Common myeloid progenitor, CD34-positive (primary cell): ENCODE data around the gene ARHGEF28.

ENCODE experiments used
- CTCF ChIA-PET: fragments of 350-600 bp; sonication (Branson Sonifier 250); formaldehyde crosslinking; loops from one replicate; lab custom pipeline; 2021; ENCODE audit warnings: antibody characterized with exemption; lab: Charles Lee
- POLR2A ChIA-PET: fragments of 350-600 bp; sonication (Branson Sonifier 250); formaldehyde crosslinking; loops from one replicate; lab custom pipeline; 2021; ENCODE audit warnings: antibody characterized with exemption; lab: Charles Lee
- DNase-seq, 3 donors: peaks; one replicate each; pipeline versions ENCODE4 v3.0.0 to v3.0.0-alpha.2; 2013
- H3K27ac ChIP-seq, 2 experiments: 1 replicate in 1 of 2; 2 replicates in 1 of 2; pipeline ENCODE4 v1.7.0; 2013; ENCODE audit warnings: inconsistent platforms in 2 of 2, low read length in 2 of 2, mild to moderate bottlenecking in 2 of 2, low read depth in 1 of 2, moderate library complexity in 1 of 2; ENCODE audit not compliant: severe bottlenecking in 2 of 2, insufficient read depth in 1 of 2, poor library complexity in 1 of 2
- H3K27me3 ChIP-seq, 5 experiments: replicated peaks in 2 of 5; 1 replicate in 3 of 5; 2 replicates in 2 of 5; pipeline versions ENCODE4 v1.6.1 to v1.7.0; 2013; ENCODE audit warnings: low read length in 4 of 5, mild to moderate bottlenecking in 2 of 5, moderate library complexity in 2 of 5, inconsistent platforms in 1 of 5; ENCODE audit not compliant: insufficient read depth in 5 of 5, control insufficient read depth in 4 of 5
- H3K36me3 ChIP-seq, 4 experiments: 1 replicate in 2 of 4; 2 replicates in 2 of 4; pipeline versions ENCODE4 v1.6.1 to v1.7.0; 2013; ENCODE audit warnings: low read length in 3 of 4, control low read depth in 1 of 4, mild to moderate bottlenecking in 1 of 4; ENCODE audit not compliant: control insufficient read depth in 4 of 4, insufficient read depth in 4 of 4
- H3K4me1 ChIP-seq, 4 experiments: 1 replicate in 3 of 4; 2 replicates in 1 of 4; pipeline versions ENCODE4 v1.6.1 to v1.7.1; 2013; ENCODE audit warnings: low read length in 3 of 4, mild to moderate bottlenecking in 3 of 4, control low read depth in 1 of 4, inconsistent platforms in 1 of 4, moderate library complexity in 1 of 4; ENCODE audit not compliant: control insufficient read depth in 4 of 4, insufficient read depth in 4 of 4; ENCODE audit errors: control extremely low read depth in 1 of 4
- H3K4me3 ChIP-seq, 7 experiments: 1 replicate in 4 of 7; 2 replicates in 3 of 7; pipeline versions ENCODE4 v1.5.1 to v1.7.0; 2013; ENCODE audit warnings: mild to moderate bottlenecking in 7 of 7, low read length in 6 of 7, moderate library complexity in 6 of 7, inconsistent platforms in 2 of 7, low read depth in 2 of 7, control low read depth in 1 of 7; ENCODE audit not compliant: insufficient read depth in 4 of 7, control insufficient read depth in 1 of 7; ENCODE audit errors: extremely low read depth in 1 of 7
- H3K9me3 ChIP-seq, 5 experiments: 1 replicate in 4 of 5; 2 replicates in 1 of 5; pipeline versions ENCODE4 v1.6.1 to v1.7.1; 2013; ENCODE audit warnings: low read length in 4 of 5, mild to moderate bottlenecking in 2 of 5, inconsistent platforms in 1 of 5, low read depth in 1 of 5, moderate library complexity in 1 of 5; ENCODE audit not compliant: control insufficient read depth in 4 of 5, insufficient read depth in 2 of 5; ENCODE audit errors: control extremely low read depth in 1 of 5
- WGBS: methylation state at CpG from one replicate; pipeline ENCODE4 v1.1.5; 2013; ENCODE audit not compliant: insufficient coverage; 5-methylcytosine and 5-hydroxymethylcytosine counted together

ARHGEF28 gene

GRCh38 chr5:73901043-73901442 is 275.0 kb downstream of the ARHGEF28 start:
- Histone ChIP-seq H3K9me3 (no peaks in the 10 kb centered on the region), H3K27me3 (no peaks in the 10 kb centered on the region), H3K27ac (no peak overlapping the region), H3K36me3 (no peaks in the 10 kb centered on the region), H3K4me3 (no peak overlapping the region), H3K4me1 (peaks cover 3 to 12% (median 8%) of the 10 kb centered on the region in 4 experiments)
- CTCF ChIA-PET: interaction anchor here (0.7 to 3.3 kb wide), 3 partner anchors 741 to 974 kb away, joined by 3 to 38 read pairs (median 34); partner anchors contain the start of gene ENC1
- no peak for DNase-seq
- WGBS: 97% methylated on average over 9 of the region's 13 CpGs
- POLR2A ChIA-PET: no interaction called here

- H3K36me3 ChIP-seq: no peaks in the 10 kb centered on the region
- H3K4me1 ChIP-seq: peaks cover 3 to 12% (median 8%) of the 10 kb centered on the region in 4 experiments
- H3K27me3 ChIP-seq: no peaks in the 10 kb centered on the region
- POLR2A ChIA-PET: no interaction called here
- H3K9me3 ChIP-seq: no peaks in the 10 kb centered on the region
- no peak overlapping the region for H3K4me3 ChIP-seq
- peak in 1 of 3 donors; percentile 11 for DNase-seq
- H3K27ac ChIP-seq: no peak overlapping the region
- CTCF ChIA-PET: interaction anchor here (0.7 to 3.3 kb wide), 12 partner anchors 11 to 973 kb away, joined by 3 to 38 read pairs (median 6); partner anchors contain the start of gene ENC1
- 0% methylated on average over 2 of the region's 4 CpGs for WGBS
Observed at GRCh38 chr5:73901455-73901854, 275.5 kb downstream of the ARHGEF28 start.

- H3K36me3 ChIP-seq: no peaks in the 10 kb centered on the region
- peaks cover 3 to 12% (median 8%) of the 10 kb centered on the region in 4 experiments for H3K4me1 ChIP-seq
- WGBS: 58% methylated on average over 5 of the region's 10 CpGs
- H3K9me3 ChIP-seq: no peaks in the 10 kb centered on the region
- POLR2A ChIA-PET: no interaction called here
- no peaks in the 10 kb centered on the region for H3K27me3 ChIP-seq
- no peak overlapping the region for H3K4me3 ChIP-seq
- CTCF ChIA-PET: interaction anchor here (0.6 to 3.3 kb wide), 26 partner anchors 9 to 896 kb away, joined by 3 to 38 read pairs (median 4); partner anchors contain the start of gene ENC1
- no peak overlapping the region for H3K27ac ChIP-seq
- peak; percentile 68 to 87 (median 84) for DNase-seq
Observed at GRCh38 chr5:73902327-73903051, 276.5 kb downstream of the ARHGEF28 start.

GRCh38 chr5:73903169-73903568 is 277.2 kb downstream of the ARHGEF28 start:
- no peak for DNase-seq
- H3K4me1 ChIP-seq: peaks cover 3 to 12% (median 8%) of the 10 kb centered on the region in 4 experiments
- no peak overlapping the region for H3K27ac ChIP-seq
- WGBS: 98% methylated on average over 9 of the region's 9 CpGs
- no peaks in the 10 kb centered on the region for H3K9me3 ChIP-seq
- H3K4me3 ChIP-seq: no peak overlapping the region
- no peaks in the 10 kb centered on the region for H3K27me3 ChIP-seq
- no peaks in the 10 kb centered on the region for H3K36me3 ChIP-seq
- POLR2A ChIA-PET: no interaction called here
- CTCF ChIA-PET: interaction anchor here (0.6 to 3.3 kb wide), 16 partner anchors 9 to 895 kb away, joined by 3 to 38 read pairs (median 4); partner anchors contain the start of gene ENC1

- ChIA-PET POLR2A (no interaction called here), CTCF (interaction anchor here (1.7 kb wide), 1 partner anchor 748 kb away, joined by 6 read pairs; no protein-coding TSS in a partner anchor)
- H3K27me3 ChIP-seq: no peaks in the 10 kb centered on the region
- H3K9me3 ChIP-seq: no peaks in the 10 kb centered on the region
- H3K27ac ChIP-seq: no peak overlapping the region
- DNase-seq: no peak
- WGBS: 94% methylated on average over 2 of the region's 3 CpGs
- no peaks in the 10 kb centered on the region for H3K36me3 ChIP-seq
- peaks cover 3 to 11% (median 8%) of the 10 kb centered on the region in 4 experiments for H3K4me1 ChIP-seq
- H3K4me3 ChIP-seq: no peak overlapping the region
Observed at GRCh38 chr5:73906277-73906676, 280.3 kb downstream of the ARHGEF28 start.

- 97% methylated on average over 3 of the region's 3 CpGs for WGBS
- ChIA-PET CTCF (interaction anchor here (1.6 to 1.7 kb wide), 2 partner anchors 747 to 1012 kb away, joined by 6 read pairs; no protein-coding TSS in a partner anchor), POLR2A (no interaction called here)
Observed at GRCh38 chr5:73907164-73907563, 281.2 kb downstream of the ARHGEF28 start.

GRCh38 chr5:73908395-73908794 is 282.4 kb downstream of the ARHGEF28 start:
- Histone ChIP-seq H3K9me3 (no peaks in the 10 kb centered on the region), H3K36me3 (no peaks in the 10 kb centered on the region), H3K27me3 (no peaks in the 10 kb centered on the region), H3K27ac (no peak overlapping the region), H3K4me1 (no peaks in the 10 kb centered on the region), H3K4me3 (no peak overlapping the region)
- WGBS: no CpG with 5 or more reads among the region's 2 CpGs
- DNase-seq: no peak
- ChIA-PET POLR2A (no interaction called here), CTCF (no interaction called here)

More at GRCh38 chr5:73907164-73907563, 281.2 kb downstream of the ARHGEF28 start:
- H3K27ac ChIP-seq: no peak overlapping the region
- no peak for DNase-seq
- no peaks in the 10 kb centered on the region for H3K27me3 ChIP-seq
- no peaks in the 10 kb centered on the region for H3K9me3 ChIP-seq
- no peaks in the 10 kb centered on the region for H3K36me3 ChIP-seq
- peaks cover 0 to 3% (median under 1%) of the 10 kb centered on the region in 4 experiments for H3K4me1 ChIP-seq
- H3K4me3 ChIP-seq: no peak overlapping the region
